HG03159 (cell line): ENCODE measurements around the gene TRPM5.

Experiments used
- ATAC-seq: cut with Tn5 transposase; IDR thresholded peaks from one replicate; pipeline ENCODE4 v1.9.1; 2021; ENCODE audit warnings: mild to moderate bottlenecking, moderate library complexity; ENCODE audit not compliant: unreplicated experiment

The TRPM5 gene

DNA sequence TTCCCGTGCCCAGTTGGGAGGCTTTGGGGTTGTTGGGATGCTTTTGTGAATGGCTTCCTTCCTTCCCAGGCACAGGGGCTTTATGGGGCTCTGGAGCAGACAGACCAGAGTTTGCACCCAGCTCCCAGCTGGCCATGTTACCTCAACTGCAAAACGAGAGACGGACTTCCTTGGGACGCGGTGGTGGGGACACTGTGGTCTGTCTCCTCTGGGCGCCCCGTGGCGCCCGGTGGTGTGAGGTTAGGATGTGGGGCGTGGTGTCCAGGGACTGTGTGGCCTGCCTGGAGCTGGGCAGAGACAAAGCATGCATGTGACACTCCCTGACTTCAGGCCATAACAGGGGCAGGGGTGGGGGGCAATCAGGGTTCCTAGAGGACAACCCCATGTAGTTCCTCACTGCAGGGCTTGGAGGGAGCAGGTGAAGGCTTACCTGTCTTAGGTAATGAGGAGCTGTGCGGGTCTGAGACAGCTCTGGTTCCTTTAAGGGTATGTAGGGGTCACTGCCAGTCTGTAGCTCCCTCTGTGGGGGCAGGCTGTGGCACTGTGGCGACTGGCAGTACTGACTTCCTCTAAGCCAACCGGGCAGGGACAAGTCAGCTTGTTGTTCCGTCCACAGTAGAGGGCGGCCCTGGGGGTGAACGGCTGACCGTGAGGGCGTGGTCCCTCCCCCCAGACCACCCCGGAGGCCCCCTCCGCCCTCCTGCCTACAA lies 14.9 kb upstream of the TRPM5 start:
- no peak for ATAC-seq

DNA sequence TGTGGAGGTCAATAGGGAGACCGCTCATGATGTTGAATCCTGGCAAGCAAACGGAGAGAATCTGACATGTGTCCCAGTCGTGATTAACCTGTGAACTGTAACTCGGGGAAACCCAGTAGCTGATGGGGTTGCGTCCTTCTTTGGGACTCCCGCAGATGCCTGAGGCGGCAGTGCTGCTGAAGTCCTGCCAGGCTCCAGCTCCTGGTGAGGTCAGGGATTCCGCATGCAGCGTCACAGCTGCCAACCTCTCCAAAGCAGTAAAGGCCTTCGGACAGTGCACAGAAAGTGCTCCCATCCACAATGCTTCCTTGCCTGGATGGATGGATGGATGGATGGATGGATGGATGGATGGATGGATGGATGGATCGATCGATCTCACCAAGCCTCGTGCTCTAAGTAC lies 14.0 kb upstream of the TRPM5 start:
- ATAC-seq = no peak

DNA sequence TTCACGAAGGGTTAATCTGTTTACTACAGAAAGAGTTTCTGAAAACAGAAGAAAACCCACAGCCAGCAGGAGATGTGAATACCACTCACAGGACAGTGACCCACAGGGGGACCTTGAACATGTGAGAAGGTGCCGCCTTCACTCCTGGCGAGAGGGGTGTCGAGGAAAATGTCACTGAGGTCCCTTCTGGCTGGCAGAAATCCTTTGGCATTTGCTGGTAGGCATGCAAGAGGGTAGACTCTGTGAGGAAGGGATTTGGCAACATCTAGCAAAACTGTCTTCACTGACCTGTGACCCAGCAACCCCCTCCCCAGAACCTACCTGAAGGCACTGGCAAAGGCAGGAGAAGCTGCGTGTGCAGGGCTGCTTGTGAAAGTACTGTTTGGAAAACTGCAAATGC lies 9.1 kb upstream of the TRPM5 start:
- no peak for ATAC-seq

DNA sequence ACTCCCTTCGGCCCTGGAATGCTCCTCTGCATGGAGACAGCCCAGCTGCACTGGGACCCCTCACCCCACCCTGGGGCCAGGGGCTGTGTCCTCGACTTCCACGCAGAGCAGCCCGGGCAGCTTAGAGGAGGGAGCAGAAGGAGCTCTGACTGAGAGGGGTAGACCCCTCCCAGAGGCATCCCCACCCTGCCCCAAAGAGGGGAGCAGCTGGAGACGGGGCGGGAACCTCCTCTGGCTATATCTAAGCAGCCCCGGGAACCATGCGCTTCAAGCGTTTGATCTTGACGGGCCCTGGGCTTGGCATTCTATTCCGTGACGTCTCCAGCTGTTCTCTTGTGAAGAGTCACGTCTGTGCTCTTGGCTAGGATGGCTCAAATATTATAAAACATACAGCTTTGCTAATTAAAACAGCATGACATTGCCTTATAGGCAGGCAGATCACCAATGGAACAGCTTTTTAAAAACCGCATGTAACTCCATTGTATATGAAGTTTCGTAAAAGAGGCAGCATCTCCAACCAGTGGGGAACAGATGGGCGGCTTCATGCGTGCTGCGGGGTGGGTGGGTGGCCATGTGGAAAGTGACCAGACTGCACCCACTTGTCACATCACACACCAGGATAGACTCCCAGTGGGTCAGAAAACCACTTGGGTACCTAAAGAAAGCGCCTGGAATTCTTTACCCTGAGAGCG lies 8.2 kb upstream of the TRPM5 start:
- ATAC-seq = no peak

DNA sequence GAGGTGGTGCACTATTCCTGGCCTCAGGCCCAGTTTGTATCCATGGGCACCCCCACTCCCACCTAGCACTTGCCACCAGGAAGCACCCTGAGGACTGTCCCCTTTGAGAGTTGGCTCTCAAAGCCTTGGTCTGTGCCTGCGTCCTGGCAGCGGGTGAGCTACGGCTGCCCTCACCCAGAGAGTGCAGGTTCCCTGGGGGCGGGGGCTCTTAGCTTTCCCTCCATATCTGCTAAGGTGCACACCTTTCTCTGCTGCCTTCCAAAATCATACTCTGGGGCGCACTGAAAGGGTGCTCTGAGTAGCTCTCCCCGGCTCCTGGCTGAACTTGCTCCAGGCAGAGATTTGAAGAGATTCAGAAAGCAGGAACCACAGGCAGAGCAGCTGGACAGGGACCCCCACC lies 7.6 kb upstream of the TRPM5 start:
- no peak for ATAC-seq

DNA sequence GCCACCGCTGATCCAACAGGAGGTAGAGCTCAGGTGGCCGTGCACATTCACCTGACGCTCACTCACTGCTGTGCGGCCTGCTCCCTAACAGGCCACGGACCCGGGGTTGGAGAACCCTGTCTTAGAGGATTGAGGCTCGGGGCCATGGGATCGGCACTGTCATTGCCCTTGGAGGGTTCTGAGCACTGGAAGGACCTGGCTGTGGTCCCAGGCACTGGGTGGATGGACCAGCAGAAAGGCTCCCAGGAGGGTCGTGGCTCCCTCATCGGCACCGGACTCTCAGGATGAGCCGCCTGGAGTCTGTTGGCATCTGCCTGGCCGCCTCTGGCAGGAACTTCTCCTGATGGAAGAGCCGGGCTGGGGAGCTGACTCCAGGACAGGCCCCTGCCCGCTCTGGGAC lies 7.0 kb upstream of the TRPM5 start:
- no peak for ATAC-seq

DNA sequence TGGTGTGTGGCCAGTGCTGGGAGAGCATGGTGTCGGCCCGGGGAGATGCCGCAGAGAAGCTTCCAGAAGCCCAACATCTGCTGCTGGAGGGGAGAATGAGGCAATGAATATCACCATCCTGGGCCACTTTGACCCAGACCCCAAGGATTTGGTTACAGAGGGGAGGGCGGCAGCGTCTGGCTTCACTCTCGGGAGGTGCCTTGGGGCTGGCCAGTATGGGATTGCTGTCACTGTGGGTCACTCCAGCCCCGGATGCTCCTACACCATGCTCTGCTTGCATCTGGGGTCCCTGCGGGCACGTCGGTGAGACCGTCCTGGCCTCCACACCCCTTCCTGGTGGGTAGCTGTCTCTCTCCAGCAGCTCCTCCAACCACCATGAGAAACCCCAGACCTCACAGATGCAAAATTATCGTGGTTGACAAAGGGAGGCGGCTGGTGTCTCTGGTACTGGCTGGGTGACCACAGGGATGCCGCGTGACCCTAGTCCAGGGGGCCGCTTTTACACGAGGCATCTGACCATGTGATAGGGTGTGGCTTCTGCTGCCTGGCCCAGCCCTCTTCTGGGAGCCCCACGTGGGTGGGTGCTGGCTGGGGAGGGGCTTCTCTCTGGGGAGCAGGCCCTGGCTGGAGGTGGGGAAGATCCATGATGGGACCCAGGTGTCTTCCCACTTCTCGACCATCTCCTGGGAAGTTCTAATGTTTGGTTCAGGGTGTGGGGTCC lies 6.2 kb upstream of the TRPM5 start:
- ATAC-seq = no peak

DNA sequence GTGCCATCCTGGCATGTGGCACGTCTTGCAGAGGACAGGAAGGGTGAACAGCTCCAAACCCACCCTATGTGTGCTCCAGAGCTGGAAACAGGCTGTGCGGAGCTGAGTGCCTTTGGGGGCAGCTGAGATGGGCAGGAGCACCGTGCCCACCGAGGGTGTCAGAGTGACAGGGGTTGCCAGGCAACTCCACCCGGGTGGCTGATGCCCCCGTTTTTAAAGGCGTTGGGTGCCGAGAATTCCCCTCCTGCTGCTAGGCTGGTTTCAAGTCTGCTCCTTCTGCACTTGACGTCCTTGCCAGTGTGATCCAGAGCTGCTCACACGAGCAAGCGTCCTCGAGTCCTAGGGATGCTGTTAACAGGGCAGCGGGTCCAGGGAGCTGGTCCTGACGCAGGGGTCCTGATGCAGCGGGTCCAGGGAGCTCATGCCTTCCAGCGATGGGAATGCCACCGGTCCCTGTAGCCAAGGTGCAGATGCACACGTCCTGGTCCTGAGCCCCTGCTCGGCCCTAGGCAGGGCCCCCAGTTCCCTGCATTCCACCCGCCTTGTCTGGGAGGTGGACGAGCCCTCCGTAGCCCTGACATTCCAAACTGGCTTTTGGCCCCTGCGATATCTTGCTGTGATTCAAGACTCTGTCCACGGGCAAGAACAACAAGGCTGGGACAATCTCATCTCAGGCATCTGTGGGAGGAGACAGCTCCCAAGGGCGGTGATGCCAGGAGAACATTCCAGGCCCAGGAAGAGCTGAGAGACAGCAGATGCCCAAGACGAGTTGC lies 5.4 kb upstream of the TRPM5 start:
- no peak for ATAC-seq

DNA sequence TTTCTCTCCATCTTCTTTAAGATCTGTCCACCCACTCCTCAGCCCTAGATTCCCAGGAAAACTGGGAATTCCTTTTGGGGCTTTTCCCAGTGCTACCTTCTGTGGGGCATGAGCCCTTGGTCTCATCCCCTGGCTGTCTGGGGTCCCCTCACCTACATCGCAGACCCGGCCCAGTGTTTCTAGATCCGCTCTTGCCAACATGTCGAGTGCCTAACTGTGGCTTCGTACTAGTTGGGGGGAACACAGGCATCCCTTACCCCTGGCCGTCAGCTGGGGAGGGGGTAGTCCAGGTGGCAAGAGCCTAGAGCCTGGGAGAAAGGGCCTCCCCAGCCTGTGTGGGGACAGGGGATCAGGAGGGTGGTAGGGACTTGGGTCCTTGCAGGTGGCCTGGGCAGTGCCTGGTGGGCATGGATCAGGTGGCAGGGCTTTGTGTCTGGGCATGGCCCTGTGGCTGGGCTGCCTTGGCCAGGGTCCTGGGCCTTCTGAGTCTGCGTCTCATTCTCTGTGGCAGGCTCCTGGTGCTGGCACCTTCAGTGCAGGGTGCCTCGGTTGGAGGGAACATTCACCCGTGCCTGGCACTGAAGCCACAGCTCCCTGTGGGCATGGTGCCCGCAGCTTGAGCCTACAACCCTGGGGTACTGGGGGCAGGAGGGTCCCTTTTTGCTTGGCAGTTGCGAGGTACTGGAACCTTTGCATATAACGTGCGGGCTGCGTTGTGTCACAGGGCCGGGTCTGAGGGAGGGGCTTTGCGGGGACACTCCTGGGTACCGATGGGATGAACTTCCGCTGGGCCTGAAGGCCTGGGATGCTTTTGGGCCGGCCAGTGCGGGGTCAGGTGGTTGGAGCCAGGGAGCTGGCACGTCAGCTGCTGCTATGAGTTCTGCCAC lies 4.6 kb upstream of the TRPM5 start:
- no peak for ATAC-seq

DNA sequence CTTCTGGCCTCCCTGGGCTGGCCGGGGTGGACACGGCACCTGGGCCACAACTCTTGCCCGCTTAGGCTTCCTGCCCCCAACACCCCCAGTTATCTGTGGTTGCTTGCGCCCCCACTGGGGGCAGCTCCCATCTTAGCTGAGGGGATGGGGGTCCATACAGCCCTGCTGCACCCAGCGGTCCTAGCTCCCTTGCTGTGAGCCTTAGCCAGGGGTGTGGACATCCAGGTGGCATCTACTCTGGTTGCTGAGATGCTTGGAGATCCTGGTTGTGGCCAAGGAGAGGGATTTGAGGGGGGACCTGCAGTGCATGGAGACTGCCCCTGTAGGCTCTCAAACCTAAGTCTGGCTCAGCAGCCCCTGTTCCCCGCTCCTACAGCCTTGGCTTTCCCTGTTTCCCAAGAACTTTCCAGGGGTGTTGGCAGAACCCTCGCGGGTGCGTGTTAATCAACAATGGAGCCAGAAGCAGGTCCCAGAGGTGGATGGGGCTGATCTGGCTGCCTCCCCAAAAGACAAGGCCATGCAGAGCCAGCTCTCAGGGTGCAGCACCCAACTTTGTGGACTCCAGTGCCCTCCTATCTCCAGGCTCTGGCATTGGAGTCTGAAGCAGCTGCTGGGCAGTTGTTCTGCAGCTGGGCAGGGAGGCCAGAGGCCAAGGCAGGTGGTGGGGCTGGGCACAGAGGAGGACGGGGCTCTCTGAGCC lies 3.8 kb upstream of the TRPM5 start:
- ATAC-seq = no peak

DNA sequence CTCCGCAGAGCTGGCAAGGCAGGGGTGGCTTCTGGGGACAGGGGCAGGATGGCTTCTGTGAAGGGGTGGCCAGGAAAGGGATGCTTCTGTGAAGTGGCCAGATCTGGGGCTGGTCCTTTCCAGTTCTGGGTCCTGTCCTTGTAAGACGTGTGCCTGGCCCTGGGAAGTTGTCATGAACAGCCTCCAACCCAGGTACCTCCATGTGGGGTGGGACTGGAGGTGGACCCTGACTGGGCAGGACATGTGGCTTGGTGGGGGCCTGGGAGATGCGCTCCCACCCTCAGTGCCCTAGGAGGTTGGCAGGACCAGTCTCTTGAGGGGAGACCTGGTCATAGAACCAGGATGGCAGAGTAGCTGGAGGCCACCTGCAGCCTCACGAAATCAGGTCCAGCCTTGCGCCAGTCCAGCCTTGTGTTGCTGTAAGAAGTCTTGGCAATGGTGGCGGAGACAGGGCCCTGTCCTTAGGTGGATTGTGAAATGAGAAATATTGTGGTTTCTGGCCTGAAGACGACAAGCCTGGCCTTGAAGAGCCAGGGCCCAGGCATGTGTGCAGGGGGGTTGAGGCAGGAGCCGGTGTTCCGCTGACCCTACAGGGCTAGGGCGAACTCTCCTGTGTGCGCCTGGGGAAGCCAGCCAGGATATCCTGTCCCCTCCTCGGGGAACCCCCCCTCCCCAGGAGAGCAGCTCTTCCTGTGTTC lies 3.1 kb upstream of the TRPM5 start:
- ATAC-seq = no peak

DNA sequence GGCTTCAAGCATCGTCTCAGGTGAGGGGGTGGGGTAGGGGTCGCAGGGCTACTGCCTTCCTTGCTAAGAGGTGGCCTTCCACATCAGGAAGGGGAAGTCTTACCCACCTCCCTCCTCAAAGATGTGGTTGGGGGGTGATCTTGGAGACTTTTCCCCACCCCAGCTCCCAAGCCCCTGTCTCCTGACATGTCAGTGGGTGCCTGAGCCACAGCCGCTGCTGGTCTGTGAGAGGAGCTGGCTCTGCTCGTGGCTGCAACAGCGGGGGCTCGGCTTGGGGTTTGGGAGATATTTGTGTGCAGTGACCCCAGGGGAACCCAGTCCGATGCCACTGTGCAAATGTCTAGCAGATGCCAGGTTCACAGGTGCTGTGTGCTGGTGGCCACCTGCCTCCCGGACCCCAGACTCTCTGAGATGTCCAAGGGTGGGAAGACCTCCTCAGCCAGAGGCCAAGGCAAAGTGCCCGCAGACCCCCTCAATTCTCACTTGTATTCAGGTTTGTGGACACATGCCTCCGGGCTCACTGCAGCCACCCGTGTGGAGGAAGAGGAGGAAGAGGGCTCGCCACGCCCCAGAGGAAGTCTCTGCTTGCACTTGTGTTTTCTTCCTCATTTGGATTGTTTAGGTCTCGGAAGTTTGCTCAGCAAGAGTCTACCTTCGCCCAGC lies 2.4 kb upstream of the TRPM5 start:
- no peak for ATAC-seq

DNA sequence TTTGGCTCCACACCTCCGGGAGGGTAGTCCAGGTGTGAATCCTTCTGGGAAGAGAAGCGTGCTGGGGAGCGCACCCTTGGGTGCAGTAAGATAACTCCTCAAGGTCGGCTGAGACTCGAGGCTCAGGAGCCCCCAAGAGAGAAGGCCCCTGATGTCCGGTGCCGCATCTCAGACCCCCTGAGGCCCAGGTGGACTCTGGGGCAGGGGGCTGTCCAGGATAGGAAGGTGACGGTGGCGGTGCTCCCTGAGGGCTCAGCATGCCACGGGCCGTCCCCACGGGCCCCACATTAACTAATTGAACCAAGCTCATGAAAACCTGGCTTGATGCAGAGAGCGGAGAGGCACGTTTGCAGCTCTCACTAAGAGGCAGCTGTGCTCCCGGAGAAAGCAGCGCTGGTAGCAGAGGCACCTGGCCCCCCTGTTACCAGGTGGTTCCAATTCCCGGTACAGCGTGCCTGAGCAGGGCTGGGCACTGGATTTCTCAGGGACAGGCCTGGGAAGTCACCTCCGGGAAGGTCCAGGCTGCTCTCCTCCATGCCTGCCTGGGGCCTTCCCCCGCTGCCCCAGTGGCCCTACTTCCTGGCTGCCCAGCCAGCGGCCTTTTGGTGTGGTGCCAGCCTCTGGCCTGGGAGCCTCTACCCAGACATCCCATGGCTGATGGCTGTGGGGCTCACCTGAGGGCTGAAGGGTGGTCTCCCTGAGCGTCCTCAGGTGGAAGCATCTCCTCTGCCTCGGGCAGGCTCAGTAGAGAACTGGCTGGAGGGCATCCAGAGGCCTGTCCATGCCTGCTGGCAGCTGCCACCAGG lies 1.6 kb upstream of the TRPM5 start:
- no peak for ATAC-seq

DNA sequence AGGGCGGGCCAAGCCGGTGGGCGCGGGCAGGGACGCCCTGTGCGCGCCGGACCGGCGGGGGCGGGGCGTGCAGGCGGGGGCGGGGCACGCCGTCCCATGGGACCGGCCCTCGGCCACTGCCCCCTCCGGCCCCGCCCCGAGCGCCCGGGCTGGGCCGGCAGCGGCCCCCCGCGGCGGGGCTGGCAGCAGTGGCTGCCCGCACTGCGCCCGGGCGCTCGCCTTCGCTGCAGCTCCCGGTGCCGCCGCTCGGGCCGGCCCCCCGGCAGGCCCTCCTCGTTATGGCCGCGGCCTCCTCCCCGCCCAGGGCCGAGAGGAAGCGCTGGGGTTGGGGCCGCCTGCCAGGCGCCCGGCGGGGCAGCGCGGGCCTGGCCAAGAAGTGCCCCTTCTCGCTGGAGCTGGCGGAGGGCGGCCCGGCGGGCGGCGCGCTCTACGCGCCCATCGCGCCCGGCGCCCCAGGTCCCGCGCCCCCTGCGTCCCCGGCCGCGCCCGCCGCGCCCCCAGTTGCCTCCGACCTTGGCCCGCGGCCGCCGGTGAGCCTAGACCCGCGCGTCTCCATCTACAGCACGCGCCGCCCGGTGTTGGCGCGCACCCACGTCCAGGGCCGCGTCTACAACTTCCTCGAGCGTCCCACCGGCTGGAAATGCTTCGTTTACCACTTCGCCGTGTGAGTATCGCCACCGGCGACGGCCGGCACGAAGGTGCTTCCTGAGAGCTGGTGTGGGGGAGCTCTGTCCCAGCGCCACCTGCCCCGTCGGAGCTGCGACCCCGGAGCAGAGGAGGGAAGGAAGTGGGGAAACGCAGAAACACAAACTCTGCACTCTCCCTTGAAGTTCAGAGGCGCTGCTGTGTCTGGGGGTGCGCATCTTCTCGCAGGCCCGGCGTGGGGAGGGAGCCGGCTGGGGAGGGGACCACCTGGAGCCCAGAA lies 769 bp upstream of the TRPM5 start, which contains the start of gene KCNQ1:
TSS of gene KCNQ1 (plus strand) at position 188 of the 925 bp plus-strand sequence. CDS start at position 279, 91 bp downstream.
- no peak for ATAC-seq

DNA sequence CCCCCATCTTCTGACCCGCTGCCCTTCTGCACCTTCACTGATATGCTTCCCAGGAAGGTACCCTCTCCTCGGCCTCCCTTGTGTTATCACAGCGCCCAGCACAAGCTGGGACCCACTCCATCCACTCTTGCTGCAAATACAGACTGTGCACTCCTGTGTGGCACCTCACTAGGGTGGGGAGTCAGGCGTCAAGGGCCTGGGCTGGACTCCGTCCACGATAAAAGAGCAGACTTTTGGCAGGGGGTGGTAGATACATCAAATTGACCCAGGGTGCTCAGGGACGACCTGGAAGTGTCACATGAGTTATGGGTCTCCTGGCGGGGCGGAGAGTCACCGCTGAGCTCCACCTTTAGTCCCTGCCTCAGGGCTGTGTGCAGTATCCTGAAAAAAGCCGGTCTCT lies 908 bp downstream of the TRPM5 start:
- ATAC-seq = no peak

DNA sequence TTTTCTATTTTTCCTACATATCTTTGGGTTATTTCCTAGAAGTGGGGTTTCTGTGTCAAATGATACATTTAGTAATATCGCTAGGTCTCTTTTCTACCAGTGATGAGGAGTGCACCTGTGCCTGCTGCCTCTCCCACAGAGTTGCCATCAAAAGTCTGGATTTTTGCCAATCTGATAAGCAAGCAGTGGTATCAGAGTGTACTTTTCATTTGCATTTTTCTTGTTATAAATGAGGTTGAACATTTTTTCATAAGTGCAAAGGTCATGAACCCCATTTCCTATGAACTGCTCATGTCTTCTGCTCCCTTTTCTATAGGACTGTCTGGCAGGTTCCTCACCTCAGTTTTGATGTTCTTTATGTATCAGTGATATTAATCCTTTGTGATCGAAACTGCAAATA lies 1.7 kb downstream of the TRPM5 start:
- no peak for ATAC-seq

DNA sequence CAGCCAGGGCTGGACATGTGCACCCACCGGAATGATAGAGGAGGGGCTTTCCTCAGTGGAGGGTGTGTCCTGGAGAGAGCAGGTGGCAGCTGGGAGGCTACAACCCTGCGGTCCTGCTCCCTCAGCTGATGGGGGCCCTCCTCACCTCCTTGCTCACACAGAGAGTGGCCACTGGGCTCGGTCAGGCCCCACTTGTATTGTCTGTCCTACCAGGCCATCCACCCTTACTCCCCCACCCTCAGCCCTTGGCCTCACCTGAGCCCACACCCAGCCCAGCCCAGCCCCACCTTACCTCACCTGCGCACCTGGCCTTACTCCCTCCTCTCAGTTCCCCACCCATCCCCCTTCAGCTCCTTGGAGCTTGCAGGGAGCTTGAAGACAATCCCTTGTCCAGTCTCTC lies 3.1 kb downstream of the TRPM5 start:
- no peak for ATAC-seq
